ENCODE measurements around the gene SH3RF1.
A peak's percentile ranks its signal among the peaks of the same experiment; 100 is the strongest.

Gene SH3RF1

GRCh38 chr4:169070071-169070894 is 200.5 kb downstream of the SH3RF1 start:
- H3K9ac ChIP-seq = no peak overlapping the region
- no peak overlapping the region for H2AFZ ChIP-seq
- no peak overlapping the region for H3K4me3 ChIP-seq (ENCODE audit: low read depth, low read length)
- no peaks in the 10 kb centered on the region for H3K79me2 ChIP-seq
- H3K9me3 ChIP-seq (ENCODE audit: control insufficient read depth, low read length) = no peaks in the 10 kb centered on the region
- no peaks in the 10 kb centered on the region for H3K4me1 ChIP-seq
- TF ChIP-seq CTCF (IDR thresholded peaks at IDR 0.05) = no peak
- no peak overlapping the region for H3K4me2 ChIP-seq (ENCODE audit: low read length)
- no peaks in the 10 kb centered on the region for H3K36me3 ChIP-seq (ENCODE audit: control insufficient read depth, insufficient read depth, low read length)
- H3K27me3 ChIP-seq (ENCODE audit: control insufficient read depth, insufficient read depth, low read length) = no peaks in the 10 kb centered on the region
- H3K27ac ChIP-seq = no peak overlapping the region

GRCh38 chr4:169068423-169068822 is 202.3 kb downstream of the SH3RF1 start:
- H3K27me3 ChIP-seq (ENCODE audit: control insufficient read depth, insufficient read depth, low read length) = no peaks in the 10 kb centered on the region
- no peak overlapping the region for H3K27ac ChIP-seq
- H3K4me1 ChIP-seq = no peaks in the 10 kb centered on the region
- H3K9ac ChIP-seq = no peak overlapping the region
- H3K36me3 ChIP-seq (ENCODE audit: control insufficient read depth, insufficient read depth, low read length) = no peaks in the 10 kb centered on the region
- no peak overlapping the region for H2AFZ ChIP-seq
- H3K4me2 ChIP-seq (ENCODE audit: low read length) = no peak overlapping the region
- H3K79me2 ChIP-seq = no peaks in the 10 kb centered on the region
- no peak for TF ChIP-seq CTCF (IDR thresholded peaks at IDR 0.05)
- H3K9me3 ChIP-seq (ENCODE audit: control insufficient read depth, low read length) = no peaks in the 10 kb centered on the region
- H3K4me3 ChIP-seq (ENCODE audit: low read depth, low read length) = no peak overlapping the region

- Histone ChIP-seq H3K27ac (no peak overlapping the region), H3K27me3 (ENCODE audit: control insufficient read depth, insufficient read depth, low read length) (no peaks in the 10 kb centered on the region), H3K9me3 (ENCODE audit: control insufficient read depth, low read length) (no peaks in the 10 kb centered on the region), H2AFZ (no peak overlapping the region), H3K36me3 (ENCODE audit: control insufficient read depth, insufficient read depth, low read length) (no peaks in the 10 kb centered on the region), H3K4me1 (no peaks in the 10 kb centered on the region), H3K79me2 (no peaks in the 10 kb centered on the region), H3K4me3 (ENCODE audit: low read depth, low read length) (no peak overlapping the region), H3K9ac (no peak overlapping the region), H3K4me2 (ENCODE audit: low read length) (no peak overlapping the region)
- no peak for TF ChIP-seq CTCF (IDR thresholded peaks at IDR 0.05)
Measured at GRCh38 chr4:169066934-169067333, 203.8 kb downstream of the SH3RF1 start.

- no peak for TF ChIP-seq CTCF (IDR thresholded peaks at IDR 0.05)
- no peak overlapping the region for H3K9ac ChIP-seq
- H3K4me1 ChIP-seq = no peaks in the 10 kb centered on the region
- H3K79me2 ChIP-seq = no peaks in the 10 kb centered on the region
- no peaks in the 10 kb centered on the region for H3K27me3 ChIP-seq (ENCODE audit: control insufficient read depth, insufficient read depth, low read length)
- H3K4me3 ChIP-seq (ENCODE audit: low read depth, low read length) = no peak overlapping the region
- H3K4me2 ChIP-seq (ENCODE audit: low read length) = no peak overlapping the region
- no peaks in the 10 kb centered on the region for H3K36me3 ChIP-seq (ENCODE audit: control insufficient read depth, insufficient read depth, low read length)
- H2AFZ ChIP-seq = no peak overlapping the region
- no peak overlapping the region for H3K27ac ChIP-seq
- H3K9me3 ChIP-seq (ENCODE audit: control insufficient read depth, low read length) = no peaks in the 10 kb centered on the region
Measured at GRCh38 chr4:169064296-169064695, 206.5 kb downstream of the SH3RF1 start.

GRCh38 chr4:169063441-169063840 is 207.3 kb downstream of the SH3RF1 start:
- H3K4me1 ChIP-seq = no peaks in the 10 kb centered on the region
- no peak overlapping the region for H3K4me3 ChIP-seq (ENCODE audit: low read depth, low read length)
- no peak for TF ChIP-seq CTCF (IDR thresholded peaks at IDR 0.05)
- H3K79me2 ChIP-seq = no peaks in the 10 kb centered on the region
- no peak overlapping the region for H3K9ac ChIP-seq
- H3K36me3 ChIP-seq (ENCODE audit: control insufficient read depth, insufficient read depth, low read length) = no peaks in the 10 kb centered on the region
- H2AFZ ChIP-seq = peak overlapping the region; percentile 33
- no peak overlapping the region for H3K4me2 ChIP-seq (ENCODE audit: low read length)
- no peak overlapping the region for H3K27ac ChIP-seq
- H3K9me3 ChIP-seq (ENCODE audit: control insufficient read depth, low read length) = no peaks in the 10 kb centered on the region
- H3K27me3 ChIP-seq (ENCODE audit: control insufficient read depth, insufficient read depth, low read length) = no peaks in the 10 kb centered on the region
